ENCODE data around the gene ZNF532.
"Not testable (repeated sequence)": the region's sequence is repeated elsewhere in the genome, so short reads cannot be mapped to it uniquely, and the experiment has no call there.

ZNF532 gene

GRCh38 chr18:59011786-59012185 lies 147.1 kb downstream of the ZNF532 start:
- DNase-seq = no peak

- no peak for DNase-seq
Observed at GRCh38 chr18:59012815-59013705, 148.4 kb downstream of the ZNF532 start.

DNA sequence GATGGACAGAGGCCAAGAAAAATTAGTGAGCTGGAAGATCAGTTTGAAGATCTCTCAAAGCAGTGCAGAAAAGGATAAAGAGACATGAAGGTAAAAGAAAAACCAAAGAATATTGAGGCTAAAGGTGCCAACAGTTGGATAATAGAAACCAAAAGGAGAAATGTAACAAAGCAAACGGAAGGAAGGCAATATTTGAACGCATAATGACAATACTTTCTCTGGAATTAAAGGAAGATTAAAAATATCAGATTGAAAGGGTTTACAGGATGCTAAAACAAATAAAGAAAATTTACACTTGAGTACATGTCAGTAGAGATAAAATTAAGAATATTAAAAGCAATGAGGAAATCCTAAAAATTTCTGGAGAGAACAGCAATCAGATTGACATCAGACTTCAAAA lies 149.1 kb downstream of the ZNF532 start:
- DNase-seq = no peak

GRCh38 chr18:59015531-59016152 lies 151.0 kb downstream of the ZNF532 start:
- no peak for DNase-seq

DNA sequence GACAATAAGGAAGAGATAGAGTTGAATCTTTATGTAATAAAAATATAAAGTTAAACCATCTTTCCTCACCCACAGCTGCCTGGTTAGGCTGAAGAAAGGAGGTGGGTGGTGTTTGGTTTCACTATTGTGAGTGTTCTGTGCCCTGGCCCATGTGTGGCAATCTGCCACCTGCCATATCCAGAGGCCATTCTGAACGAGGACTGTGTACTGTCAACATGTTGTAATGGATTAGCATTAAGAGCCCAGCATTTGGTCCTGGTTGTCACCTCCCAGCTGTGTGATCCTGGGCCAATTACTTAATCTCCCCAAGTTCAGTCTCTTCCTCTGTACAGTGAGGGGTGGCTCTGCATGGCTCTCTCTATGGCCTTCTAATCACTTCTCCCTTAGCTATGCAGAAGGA lies 156.8 kb downstream of the ZNF532 start:
- DNase-seq = no peak

DNA sequence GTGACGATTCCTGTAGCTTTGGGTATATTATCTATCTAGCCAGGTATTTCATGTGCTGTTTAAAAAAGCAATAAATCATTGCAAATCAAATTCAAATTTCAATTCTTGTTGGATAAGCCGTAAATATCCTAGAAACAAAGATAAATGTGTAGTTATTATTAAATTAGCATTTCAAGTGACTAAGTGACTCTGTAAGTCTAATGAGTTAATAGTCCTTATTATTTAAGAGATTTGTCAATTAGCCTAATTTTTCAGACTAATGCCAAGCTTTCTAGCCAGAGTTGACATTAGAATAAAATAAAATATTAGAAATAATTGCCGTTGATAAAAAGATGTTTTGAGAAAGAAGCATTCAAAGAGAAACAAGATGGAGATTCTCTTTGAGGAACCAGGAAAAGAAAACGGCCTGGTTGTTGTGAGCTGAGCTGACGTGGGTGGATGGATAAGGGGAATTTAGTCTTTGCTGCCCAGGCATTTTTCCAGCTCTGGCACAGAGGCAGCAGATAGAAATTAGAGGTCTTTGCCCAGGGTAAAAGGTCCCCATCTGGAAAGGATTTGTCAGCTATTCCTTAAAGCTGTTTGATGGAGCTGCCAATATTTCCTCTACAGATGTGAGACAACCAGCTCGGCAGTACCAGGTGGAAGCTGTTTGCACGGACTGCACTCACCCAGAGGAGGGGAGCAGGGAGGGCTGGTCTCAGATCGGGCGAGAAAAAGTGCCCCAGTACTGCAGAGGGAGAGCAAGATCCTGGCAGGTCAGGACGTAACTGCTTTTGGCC lies 157.7 kb downstream of the ZNF532 start:
- DNase-seq = no peak

DNA sequence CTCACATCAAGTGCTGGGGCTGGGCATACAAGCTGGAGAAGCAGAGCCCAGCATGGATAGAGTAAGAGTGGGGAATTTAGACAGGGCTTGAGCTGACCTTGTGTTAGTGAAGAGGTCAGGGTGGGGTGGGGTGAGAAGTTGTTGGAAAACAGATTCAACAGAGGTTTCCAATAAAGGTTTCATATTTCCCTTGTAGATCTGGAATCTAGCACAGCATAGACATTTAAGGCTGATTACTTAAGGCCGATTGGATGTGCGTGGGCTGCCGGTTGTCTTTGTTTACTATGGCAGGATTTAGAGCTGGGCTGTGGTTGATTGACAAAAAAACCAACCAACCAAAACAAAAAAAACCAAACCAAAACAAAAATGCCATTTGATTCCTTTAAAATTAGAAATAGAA lies 160.2 kb downstream of the ZNF532 start:
- DNase-seq = no peak

DNA sequence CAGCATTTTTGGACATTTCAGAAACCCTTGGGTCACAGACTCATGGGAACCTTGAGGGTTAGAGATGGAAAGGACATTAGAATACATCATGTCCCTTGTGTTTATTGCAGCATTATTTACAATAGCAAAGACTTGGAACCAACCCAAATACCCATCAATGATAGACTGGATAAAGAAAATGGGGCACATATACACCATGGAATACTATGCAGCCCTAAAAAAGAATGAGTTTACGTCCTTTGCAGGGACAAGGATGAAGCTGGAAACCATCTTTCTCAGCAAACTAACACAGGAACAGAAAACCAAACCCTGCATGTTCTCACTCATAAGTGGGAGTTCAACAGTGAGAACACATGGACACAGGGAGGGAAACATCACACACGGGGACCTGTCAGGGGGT lies 160.9 kb downstream of the ZNF532 start:
- DNase-seq = not testable (repeated sequence)

DNA sequence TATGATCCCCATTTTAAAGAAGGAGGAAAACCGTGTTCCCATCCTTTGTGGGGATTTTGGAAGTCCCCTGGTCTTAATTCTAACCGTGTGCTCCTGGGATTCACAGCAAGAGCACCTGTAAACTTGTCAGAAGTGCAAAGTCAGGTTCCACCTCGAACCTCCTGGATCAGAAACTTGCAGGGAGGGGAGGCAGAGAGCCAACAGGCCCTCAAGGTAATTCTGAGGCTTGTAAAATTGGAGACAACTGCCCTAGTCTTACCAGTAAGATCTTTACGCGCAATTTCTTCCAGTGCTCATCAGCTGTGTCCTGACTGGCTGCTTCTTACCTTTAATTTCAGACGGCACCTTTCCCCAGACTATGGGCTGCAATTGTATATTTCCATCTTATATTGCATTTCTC lies 161.7 kb downstream of the ZNF532 start:
- DNase-seq = no peak

DNA sequence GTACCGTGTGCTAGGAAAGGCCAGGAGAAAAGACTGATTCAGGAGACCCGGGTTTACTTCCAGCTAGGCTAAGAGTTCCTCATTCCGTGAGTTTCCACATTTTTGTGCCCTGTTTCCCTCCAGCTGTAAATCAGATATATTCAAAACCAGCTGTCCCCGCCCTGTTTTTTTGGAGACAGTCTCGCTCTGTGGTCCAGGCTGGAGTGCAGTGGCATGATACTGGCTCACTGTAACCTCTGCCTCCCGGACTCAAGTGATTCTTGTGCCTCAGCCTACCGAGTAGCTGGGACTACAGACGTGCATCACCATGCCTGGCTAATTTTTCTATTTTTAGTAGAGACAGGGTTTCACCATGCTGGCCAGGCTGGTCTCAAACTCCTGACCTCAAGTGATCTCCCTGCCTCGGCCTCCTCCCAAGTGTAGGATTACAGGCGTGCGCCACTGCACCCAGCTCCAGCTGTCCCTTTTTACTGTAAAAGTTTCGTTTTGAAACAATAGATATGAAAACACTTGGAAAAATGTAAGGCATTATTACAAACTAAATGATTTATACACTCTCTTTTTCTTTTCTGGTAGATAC lies 162.2 kb downstream of the ZNF532 start:
- no peak for DNase-seq

DNA sequence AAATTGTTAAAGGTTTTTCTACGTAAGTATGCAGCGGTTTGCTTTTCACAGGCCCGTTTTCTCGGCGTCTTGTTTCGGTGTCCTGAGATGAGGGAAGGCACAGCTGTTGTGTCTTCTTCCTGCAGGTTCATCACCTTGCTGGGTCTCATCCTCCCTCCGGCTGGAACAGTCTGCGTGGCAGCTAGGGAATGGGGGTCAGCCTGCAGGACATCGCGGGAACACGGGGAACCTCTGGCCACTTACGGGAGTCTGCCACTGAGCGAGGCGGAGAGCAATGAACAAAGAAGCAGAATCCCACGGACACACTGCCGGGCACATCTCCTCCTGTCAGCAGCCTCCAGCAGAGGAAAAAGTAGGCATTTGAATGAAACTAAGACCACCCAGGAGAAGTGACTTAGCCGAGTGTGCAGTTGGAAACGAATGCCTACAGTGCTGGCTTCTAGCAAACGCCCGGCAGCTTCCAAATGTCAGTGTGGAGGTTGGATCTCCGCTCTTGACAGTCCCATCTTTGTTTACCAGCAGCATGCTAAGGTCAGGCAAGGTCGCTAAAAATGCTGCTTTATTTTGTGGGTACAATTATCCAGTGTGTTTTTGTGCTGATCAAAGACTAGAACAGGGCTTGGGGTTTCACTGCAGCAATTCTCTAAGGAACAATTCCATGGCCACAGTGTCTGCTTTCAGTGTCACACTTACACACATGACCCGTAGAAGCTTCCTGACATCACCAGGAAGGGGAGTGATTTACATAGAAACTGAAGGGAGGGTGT lies 165.2 kb downstream of the ZNF532 start:
- DNase-seq = no peak

GRCh38 chr18:59032308-59032707 lies 167.6 kb downstream of the ZNF532 start:
- DNase-seq = no peak

DNA sequence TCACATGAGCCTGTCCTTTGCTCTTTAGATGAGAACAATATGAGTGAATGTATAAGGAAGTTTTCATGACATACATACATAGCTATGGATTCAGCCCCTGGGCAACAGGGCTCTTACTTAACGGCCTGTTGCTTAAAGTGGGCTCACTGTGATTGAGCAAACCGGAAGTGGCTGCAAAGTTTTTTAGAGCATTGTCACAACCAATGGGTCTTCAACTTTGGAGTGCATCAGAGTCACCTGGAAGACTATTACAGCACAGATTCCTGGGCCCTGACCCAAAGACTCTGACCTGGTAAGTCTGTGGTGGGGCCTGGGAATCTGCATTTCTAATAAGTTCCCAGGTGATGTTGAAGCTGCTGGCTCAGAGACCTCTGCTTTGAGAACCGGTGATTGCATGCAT lies 168.7 kb downstream of the ZNF532 start:
- no peak for DNase-seq

- no peak for DNase-seq
Observed at GRCh38 chr18:59033974-59034373, 169.3 kb downstream of the ZNF532 start.

GRCh38 chr18:59035591-59035990 lies 170.9 kb downstream of the ZNF532 start:
- DNase-seq = no peak

Measured in CD4-positive, alpha-beta T cell treated with Interleukin-1 beta for 1 hour (primary cell).